ENCODE results near the gene PARP11. TPM values are rescaled to one million over a fixed set of nuclear protein-coding genes. Genes with fewer than 3 reads are reported as not detected.

Gene PARP11
- total RNA-seq, 1 donor from 2014 or later = 10.6 TPM

- peak; percentile 42 for DNase-seq (ENCODE audit: low read depth)
Observed at GRCh38 chr12:3770891-3771290, 102.3 kb downstream of the PARP11 start.

- DNase-seq (ENCODE audit: low read depth) = no peak
Observed at GRCh38 chr12:3768911-3769447, 104.2 kb downstream of the PARP11 start.

GRCh38 chr12:3761116-3761735 lies 112.0 kb downstream of the PARP11 start:
- no peak for DNase-seq (ENCODE audit: low read depth)

GRCh38 chr12:3759878-3760277 lies 113.3 kb downstream of the PARP11 start:
- no peak for DNase-seq (ENCODE audit: low read depth)

Other genes with a start within 250 kb of the PARP11 start
- 1.6 and 1.7 TPM in 2 replicates for gene CRACR2A, start 120.3 kb downstream of the PARP11 start, total RNA-seq